C4-2B (cell line): ENCODE data around the gene CRTC3.

Experiments used
- H3K27ac ChIP-seq: fragments of 450-650 bp; 2 replicates; pipeline ENCODE4 v1.5.1; 2017
- CTCF ChIP-seq: fragments of 450-650 bp; conservative IDR thresholded peaks from 2 replicates; pipeline ENCODE4 v1.5.1; 2017; ENCODE audit warnings: mild to moderate bottlenecking
- ZFX ChIP-seq: fragments of 450-650 bp; IDR thresholded peaks from 2 replicates; pipeline ENCODE4 v1.6.1; 2017

CRTC3 gene

DNA sequence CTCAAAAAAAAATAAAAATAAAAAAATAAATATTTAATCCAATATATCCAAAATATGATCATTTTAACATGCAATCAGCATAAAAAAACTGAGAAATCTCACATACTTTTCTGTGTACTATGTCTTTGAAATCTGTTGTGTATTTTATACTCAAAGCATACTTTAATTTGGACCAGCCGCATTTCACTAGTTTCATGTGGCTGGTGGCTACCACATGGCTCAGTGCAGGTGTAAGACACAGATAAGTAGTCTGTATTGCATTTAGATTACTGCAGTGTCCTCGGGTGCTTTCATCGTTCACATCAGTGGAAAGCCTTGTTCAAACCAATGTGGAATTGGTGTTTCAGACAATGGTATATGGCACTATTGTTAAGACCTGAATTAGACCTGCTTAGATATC is 11.0 kb downstream of the CRTC3 start:
- no peak overlapping the region for H3K27ac ChIP-seq
- no peak for TF ChIP-seq CTCF
- no peak for TF ChIP-seq ZFX

DNA sequence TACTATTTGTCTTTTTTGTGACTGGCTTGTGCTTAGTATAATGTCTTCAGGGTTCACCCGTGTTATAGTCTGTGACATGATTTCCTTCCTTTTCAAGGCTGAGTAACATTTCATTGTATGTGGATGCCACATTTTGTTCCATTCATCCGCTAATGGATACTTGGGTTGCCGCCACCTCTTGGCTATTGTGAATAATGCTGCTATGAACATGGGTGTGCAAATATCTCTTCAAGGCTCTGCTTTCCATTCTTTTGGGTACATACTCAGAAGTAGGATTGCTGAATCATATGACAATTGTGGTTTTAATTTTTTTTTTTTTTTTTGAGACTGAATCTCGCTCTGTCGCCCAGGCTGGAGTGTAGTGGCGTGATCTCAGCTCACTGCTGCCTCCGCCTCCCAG is 15.4 kb downstream of the CRTC3 start:
- TF ChIP-seq CTCF (peak; percentile 26), ZFX (no peak)
- H3K27ac ChIP-seq: no peak overlapping the region

DNA sequence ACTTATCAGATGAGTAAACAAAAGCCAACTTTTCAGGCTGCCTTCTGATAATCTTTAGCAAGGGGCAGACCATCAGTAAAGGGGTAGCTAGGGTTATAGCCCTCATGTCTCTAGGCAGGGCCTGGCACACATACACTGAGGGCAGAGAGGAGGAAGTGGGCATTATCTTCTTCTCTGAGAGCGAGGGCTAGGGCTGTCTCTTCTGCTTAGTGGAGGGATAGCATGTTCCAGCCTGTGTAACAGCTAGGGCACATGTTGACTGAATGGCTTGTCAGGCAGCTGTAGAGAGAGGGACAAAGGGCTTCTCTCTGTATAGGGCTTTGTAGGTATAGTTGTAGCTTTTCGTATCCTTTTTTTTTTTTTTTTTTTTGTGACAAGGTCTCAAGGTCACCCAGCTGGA is 17.8 kb downstream of the CRTC3 start:
- no peak overlapping the region for H3K27ac ChIP-seq
- TF ChIP-seq ZFX (no peak), CTCF (no peak)

DNA sequence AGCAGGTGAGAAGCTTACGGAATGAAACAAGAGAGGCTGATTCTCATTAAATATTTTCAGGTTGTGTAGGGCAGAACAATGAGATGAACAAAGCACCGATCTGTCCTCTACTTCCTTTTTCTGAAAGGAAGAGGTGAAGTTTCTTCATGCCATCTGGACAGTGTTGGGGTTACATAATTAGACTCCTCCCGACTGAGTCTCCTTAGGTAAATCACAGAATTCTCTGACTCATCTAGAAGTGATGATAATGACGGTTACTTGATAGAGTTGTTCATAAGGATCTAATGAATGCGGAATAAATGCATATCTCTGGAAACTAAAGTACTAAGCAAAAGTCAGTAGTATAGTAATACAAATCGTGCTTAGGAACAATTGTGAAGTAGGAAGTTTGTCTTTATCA is 21.2 kb downstream of the CRTC3 start:
- no peak overlapping the region for H3K27ac ChIP-seq

GRCh38 chr15:90552162-90552928 is 22.6 kb downstream of the CRTC3 start:
- TF ChIP-seq ZFX: no peak
- no peak for TF ChIP-seq CTCF
- no peak overlapping the region for H3K27ac ChIP-seq

More for the DNA sequence above, 21.2 kb downstream of the CRTC3 start:
- no peak for TF ChIP-seq CTCF
- no peak for TF ChIP-seq ZFX

GRCh38 chr15:90552929-90553211 is 23.1 kb downstream of the CRTC3 start:
- TF ChIP-seq ZFX (no peak), CTCF (no peak)

GRCh38 chr15:90553248-90553745 is 23.6 kb downstream of the CRTC3 start:
- H3K27ac ChIP-seq: no peak overlapping the region
- no peak for TF ChIP-seq ZFX
- TF ChIP-seq CTCF: no peak

More at GRCh38 chr15:90552929-90553211, 23.1 kb downstream of the CRTC3 start:
- no peak overlapping the region for H3K27ac ChIP-seq
